Inflammatory macrophage treated with lipopolysaccharide for 4 hours (primary cell): ENCODE data around the gene ACOXL.
A peak's percentile ranks its signal among the peaks of the same experiment; 100 is the strongest.

Experiments
- DNase-seq: peaks from one replicate; pipeline ENCODE4 v3.0.0-alpha.2; 2020

ACOXL gene

DNA sequence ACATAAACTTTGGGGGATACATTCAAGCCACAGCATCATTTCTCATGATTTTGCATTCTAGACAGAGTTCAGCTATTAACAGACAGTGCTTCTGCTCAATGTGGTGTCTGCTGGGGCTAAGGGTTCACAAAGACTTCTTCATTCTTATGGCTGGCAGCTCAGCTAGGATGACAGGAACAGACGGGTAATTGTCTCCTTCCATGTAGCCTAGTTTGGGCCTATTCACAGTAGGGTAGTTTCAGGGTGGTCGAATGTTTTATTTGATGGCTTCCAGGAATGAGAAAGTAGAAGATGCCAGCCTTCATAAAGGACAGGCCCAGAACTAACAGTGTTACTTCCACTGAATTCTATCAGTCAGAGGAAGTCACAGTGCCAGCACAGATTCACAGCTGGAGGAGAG, 362.3 kb downstream of the ACOXL start:
- DNase-seq: no peak

DNA sequence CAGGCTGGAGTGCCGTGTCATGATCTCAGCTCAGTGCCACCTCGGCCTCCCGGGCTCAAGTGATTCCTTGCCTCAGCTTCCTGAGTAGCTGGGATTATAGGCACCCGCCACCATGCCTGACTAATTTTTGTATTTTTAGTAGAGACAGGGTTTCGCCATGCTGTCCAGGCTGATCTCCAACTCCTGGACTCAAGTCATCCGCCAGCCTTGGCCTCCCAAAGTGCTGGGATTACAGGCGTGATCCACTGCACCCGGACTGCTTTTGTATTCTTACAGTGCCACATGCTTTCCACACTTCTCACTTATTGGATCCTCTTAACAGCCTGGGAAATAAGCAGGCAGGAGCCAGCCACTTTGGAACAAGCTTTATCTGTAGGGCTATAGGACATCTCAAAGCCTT, 363.1 kb downstream of the ACOXL start:
- no peak for DNase-seq

DNA sequence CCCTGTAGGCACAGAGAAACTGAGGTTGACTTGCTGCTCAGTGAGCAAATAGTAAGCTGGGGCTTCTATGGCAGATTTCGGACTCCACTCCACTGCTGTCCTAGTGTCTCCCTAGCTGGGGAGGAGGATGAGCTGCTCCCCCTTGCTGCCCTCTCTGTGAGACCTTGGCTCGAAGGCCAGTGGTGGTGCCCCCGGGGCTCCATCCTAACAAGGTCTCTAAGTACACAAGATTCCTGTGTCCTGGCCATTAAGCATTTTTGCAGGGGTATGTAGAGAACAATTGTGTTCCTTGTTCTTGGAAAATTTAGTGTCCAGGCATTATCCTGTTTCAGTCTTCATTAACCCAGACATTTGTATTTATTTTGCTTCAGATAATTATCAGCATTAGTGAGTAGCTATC, 367.0 kb downstream of the ACOXL start:
- DNase-seq: no peak

DNA sequence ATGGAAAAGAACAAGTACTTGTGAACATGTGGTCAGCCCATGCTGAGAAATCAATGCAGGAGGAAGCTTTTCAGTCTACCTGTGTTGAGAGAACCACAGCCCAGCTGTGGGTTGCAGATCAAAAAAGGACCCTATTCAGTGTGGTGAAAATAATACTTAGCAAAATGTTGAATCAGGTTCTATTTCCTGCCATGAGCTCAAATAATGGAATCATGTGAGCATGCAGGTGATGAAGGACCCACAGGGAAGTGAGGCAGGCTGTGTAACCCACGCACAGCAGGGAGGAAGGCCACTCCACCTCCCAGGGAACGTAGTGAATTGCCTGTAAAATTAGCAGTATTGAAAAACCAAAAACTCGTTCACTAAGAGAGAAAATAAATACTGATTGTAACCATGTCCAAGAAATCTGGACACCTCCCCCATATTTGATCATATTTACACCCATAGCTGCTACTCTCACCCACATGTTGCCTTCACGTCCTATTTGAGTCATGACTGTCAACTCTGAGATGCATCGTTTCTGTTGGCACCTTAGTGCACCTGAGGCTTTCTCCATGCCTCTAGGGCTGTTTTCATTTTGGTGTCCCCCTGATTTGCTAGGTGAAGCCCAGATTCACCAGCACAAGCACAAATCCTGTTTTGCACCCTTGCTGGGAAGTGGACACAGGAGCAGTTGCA, 367.9 kb downstream of the ACOXL start:
- DNase-seq: no peak

DNA sequence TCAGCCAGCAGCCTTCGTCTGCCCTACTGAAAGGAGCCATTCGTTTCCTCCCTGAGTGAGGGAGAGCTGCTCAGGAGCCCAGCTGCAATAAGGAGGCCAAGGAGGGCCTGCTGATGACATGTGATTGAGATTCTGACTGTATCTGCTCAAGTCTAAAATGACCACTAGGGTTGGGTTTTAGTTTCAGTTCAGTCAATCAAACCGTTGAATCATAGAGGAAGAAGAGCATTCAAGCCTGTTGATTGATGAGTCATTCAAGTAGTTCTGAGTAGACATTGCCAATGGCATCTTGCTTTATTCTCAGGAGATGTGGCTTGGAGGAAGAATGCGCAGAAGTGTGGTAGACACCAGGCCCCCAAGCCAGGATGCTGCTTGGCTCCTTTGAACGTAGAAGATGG, 368.4 kb downstream of the ACOXL start:
- DNase-seq: peak; percentile 96

DNA sequence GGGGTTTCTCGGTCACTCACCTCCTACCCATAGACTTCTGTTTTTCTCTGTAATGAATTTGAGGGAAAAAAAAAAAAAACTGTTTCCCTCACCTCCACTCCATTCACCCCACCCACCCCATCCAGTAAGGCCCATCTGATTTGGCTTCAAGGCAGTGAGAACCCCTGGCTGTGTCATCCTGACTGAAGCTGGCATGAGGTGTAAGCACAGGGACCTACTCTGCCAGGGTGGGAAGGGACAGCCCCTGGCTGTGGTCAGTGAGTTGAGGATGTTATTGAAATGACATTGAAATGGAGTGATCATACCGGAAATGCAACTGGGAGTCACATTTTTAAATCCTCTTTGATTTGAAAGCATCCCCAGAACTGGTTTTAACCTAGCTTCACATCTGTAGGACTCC, 369.2 kb downstream of the ACOXL start:
- no peak for DNase-seq

DNA sequence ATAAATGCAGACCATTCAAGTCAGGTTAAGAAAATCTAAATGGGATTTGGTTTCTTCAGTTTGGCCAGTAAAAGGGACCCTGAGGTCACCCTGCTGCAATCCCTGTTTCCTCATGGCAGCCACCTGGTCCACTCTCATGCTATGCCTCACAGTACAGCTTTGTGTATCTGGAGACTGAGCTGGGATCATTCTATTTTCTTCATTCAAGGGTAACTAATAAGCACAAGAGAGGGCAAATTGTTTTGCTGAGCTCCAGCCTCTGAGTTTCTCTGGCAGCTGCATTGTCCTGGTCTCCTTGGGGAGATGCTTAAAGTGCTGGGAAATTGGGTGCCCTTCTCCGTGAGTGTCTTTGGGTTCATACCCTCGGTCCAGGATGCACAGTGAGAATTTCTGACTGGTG, 369.8 kb downstream of the ACOXL start:
- no peak for DNase-seq

DNA sequence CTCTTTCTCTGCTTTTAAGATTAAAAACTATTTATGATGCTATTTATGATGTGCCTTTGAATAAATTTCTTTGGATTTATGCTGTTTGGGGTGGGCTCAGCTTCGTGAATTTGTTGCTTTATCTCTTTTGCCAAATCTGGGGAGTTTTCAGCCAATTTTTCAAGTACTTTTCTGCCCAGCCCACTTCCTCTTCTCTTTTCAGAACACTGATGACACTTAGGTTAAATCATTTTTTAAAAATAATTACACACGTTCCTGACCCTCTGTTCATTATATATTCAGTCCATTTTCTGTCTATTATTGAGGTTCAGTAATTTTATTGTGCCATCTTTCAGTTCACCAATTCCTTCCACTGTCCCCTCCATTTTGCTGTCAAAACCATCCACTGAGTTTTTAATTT, 373.6 kb downstream of the ACOXL start:
- DNase-seq: peak; percentile 61

DNA sequence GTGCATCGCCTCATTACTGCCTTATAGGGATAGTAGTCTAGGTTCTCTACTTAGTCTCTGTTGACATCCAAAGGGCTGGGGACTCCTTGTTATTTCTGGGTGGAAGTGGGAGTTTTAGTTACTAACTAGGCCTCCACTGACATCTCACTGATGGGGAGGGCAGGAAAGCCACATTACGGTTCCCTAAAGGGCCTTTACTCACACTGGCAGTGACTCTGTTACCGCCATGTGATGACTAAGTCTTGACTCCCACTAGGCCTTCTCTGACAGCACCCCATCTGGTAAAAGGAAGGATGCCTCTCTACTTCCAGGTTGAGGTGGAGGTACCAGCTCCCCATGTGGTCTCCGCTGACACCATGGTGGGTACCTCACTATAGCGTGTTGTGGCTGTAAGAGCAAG, 374.3 kb downstream of the ACOXL start:
- peak; percentile 69 for DNase-seq

DNA sequence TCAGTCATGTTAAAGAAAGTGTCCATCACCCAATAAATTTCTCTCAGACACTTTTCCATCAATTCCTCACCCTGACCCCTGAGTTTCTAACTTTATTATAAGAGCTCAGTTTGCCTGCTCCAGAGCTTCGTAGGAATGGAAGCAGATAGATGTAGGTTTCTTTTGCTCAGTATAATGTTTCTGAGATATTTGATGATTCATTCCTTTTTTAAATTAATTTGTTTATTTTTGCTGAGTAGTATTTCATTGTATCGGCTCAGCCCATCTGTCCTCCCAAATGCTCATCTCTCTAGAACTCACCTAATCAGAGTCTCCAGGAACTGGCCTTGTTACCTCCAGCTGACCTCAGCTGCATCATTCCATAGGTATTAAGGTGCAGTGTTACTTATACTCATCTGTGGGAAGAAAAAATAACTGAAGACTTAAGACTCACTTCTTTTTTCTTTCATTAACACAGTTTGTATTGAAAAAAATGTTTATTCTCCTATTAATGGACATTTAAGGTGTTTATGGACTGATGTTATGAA, 376.4 kb downstream of the ACOXL start:
- no peak for DNase-seq

DNA sequence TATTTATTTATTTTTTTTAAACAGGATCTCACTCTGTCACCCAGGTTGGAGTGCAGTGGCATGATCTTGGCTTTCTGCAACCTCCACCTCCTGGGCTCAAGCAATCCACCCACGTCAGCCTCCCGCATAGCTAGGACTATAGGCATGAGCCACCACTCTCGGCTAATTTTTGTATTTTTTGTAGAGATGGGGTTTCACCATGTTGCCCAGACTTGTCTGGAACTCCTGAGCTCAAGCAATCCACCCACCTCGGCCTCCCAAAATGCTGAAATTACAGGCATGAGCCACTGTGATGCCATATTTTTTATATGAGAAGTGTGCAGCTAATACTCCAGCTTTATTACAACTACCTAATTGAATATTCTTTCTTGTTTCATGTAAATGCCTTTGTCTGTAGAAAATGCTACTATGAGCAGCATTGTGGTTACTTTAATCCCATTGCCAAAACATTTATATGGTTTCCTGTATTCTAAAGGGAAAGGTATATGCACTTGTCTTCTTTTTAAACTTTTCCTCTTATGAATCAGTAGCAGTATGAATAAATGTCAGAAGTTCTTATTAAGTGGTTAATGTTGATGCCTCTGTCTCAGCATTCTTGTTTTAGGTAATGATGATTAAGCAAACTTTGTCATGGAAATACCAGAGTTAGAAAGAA, 378.9 kb downstream of the ACOXL start:
- DNase-seq: no peak

DNA sequence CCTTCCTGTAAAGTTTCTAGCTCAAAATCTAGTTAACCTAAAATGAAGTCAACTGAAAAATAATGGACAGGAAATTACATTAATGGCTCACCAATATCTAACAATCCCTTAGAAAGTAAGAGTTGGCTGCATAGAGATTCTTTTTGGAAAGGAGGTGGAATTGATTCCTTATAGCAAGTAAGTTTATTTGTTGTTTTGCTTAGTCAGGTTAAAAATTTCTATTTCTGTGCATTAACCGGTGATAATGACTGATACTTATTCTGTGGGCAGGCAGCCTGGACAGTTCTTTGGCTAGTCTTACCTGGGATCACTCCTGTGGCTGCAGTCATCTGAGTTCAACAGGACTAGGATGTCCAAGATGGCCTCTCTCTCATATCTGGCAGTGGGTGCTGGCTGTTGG, 381.5 kb downstream of the ACOXL start:
- DNase-seq: no peak

DNA sequence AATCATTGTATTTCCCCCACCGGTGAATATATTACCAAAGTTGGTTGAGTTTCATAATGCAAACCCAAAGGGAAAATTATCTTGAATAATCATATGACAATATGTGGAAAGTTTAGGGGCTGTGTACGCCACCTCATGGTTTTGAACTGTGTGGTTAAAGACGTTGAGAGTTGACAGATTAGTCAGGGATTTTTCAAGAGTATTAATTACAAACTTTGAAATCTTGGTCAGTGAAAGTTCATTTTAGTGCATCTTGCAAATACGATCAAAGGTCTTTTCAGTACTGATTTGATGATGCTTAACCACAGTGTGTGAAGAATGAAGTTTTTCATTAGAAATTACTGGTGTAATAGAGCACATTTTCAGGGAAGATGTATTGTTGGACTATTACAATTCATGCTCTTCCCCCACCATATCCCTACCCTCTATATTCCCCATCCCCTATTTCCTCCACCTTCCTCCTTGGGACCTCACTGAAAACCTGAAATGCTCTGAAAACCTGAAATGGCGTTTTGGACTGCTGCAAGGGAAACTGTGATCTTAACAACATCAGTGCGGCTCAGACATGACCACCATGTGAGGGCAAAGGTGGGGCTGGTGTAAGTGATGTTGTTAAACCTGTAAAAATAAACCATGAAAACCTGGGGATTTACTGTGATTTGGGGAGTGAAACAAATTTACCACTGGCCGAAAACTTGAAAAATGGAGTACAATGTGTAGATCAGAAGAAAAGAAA, 383.8 kb downstream of the ACOXL start:
- DNase-seq: peak; percentile 57

DNA sequence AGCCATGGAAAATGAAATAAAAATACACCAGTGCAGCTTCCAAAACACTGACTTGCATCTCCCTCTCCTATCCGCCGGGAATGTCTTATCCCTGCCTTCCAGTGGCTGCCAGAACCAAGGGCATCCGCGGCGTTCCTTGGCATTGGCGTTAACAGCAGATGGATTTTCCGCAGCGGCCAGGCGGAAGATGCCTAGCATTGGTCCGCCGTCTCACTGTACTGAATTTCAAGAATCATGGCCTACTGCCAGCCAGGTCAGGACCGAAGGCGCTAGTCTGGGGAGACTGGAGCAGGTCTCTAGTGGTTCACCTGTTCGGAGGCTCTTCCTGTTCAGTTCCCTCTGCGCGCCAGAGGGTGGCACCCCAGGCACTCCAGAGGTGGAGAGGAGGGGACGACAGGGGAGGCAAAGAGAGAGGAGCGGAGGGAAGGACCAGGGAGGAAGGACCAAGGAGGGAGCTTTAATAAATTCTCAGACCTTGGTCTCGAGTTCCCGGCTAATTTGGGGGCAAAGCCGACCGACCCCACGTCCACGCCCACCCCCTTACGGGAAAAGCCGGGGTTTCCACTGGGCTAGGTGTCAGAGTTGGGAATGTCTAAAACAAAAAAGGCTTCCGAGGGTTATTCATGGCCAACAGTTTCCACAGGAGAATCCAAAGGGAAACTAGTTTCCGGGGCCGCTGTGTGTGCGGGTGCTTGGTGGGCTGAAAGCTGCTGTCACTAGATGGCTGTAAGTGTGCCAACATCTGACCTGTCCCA, 384.6 kb downstream of the ACOXL start:
- peak; percentile 55 for DNase-seq

DNA sequence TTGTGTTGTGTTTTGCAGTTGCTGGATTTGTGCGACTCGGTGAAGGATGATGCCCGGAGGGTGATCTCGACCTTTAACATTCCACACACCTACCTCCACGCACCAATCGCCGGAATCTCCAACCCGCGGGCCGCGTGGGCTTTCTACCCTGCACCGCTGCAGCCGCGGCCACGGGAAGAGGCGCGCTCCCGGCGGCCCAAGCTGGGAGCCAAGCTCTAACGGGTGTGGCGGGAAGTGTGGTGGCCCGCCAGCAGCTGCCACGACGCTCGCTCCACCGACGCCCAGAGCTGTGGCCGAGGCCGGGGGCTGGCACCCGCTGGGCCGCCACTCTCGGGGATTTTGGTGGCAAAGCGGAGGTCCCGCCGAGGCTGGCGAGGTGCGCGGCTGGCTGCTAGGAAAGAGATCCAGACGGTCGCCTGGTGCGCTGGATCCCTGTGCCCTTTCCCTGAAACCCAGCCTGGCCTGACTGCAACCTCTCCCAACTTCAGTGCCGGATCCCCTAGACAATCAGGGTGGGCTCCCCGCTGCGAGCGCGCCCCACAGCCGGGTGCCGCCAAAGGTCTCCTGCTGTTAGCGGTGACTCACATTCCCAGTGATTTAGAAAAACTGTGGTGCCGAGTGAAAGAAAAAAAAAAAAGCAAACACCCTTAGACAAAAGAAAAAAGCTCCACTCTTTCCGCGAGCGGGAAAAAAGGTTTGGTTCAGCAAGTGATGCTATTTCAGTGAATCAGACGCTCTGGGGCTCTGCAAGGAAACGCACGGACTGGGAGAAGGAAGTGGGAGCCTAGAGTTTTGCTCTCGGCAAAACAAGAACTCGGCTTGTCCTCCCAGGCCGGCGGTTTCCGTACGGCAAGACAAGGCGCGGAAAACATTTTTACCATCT, 385.5 kb downstream of the ACOXL start:
- peak; percentile 64 for DNase-seq

DNA sequence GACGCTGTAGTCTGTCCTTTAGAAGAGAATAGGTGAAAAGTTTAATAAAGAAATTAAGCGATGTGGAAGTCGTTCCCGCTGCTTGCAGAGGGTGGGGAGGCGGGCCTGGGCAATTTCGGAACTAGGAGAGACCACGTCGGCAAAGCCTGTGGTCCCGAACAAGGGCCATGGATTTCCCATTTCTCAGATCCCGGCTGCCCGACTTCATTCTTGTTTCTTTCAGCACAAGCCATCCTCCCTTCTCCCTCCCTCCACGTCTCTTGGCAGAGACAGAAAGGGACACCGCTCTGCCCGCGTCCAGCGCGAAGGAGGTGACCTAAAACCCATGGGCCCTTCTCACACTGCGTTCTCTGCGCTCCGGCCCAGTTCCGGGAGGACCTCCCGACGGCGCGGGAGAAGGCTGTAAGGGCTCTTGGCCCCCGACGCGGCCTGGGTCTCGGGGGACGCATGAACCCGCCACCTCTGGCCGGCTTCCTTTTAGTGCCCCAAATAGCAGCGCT, 386.2 kb downstream of the ACOXL start:
- DNase-seq: no peak

DNA sequence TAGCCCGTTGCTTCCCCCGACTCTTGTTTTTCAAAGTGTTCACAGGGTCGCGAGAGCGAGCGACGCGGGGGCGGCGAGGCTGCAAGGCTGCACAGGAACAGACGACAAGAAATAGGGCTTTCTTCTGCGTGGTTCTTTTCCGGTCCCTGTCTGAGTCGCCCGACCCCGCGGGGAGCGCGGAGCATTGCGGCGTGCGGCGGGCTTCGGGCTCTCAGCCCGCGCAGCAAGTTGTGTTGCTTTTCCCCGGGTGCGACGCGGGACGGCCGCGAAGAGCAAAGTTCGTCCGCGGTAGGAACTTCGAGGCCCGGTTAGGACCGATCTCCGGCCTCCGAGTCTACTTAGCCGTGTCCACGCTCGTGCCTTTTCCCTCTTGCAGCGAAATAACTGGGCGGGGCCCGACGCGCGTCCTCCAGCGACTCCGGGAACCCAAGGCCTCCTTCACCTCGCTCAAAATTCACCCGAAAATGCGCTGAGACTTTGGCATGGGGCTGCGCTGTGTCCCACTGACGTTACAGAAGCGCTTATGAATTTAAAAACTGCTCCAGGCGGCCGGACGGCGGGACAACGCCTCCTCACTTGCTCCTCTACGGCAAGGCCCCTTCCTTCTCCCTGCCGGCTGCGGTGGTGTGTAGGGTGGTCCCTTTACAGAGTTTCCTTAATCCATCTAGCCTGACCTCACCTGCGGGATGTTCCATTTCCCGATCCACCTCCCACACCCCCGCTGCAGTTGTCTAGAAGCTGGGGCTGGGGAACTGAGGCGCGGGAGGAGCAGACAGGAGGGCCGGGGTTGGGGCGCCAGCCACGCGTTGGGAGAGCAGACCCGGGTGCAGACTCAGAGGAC, 386.8 kb downstream of the ACOXL start:
- DNase-seq: no peak

DNA sequence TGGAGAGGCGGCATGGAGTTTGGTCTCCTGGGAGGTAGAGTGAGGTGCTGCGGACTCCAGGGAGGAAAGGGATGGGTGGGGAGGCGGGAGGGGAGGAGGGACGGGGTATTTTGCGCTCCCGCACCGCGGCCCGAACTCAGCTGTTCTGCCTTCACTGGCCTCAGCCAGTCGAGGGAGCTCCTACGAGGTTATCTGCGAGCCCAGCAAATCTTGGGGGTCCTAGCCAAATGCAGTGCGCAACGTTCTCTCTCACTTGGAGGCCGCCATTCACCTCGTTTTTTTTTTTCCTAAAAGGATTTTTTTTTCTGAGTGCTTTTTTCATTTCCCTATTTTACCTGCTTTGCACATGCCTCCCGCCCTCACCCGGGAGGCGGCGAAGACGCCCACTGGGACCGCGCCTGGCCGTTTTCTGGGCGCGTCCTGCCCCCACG, 387.5 kb downstream of the ACOXL start:
- peak; percentile 29 for DNase-seq

DNA sequence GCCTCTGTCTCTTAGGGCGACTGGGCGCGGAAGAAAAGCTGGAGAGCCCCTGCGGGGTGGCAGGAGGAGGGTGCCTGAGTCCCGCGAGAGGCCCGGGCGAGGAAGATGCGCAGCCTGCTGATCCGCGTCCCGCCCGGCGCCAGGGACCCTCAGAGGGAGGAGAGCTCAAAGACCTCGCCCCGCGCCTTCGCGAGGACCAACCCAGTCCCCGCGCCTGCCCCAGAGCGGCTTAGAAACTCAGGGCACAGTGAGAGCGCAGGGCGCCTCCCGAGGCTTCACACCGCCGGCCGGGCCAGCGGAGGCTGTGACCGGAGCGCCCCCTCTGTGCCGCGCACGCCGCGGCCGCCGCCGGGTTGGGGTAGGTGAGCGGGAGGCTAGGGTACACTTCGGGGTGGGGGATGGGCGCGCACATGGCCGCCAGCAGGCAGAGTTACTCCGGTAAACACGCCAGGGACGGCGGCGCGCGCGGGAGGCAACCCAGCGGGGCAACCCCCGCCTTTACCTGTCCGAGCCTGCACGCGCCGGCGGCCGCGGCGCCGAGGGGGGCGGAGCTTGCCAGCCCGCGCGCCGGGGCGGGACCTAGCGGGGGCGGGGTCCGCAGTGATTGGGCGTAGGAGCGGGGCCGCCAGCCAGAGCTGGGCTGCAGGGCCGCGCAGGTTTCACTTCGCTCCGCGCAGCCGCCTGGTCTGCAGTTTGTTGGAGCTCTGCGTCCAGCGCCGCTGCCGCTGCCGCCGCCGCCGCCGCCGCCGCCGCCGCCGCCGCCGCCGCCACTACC, 388.1 kb downstream of the ACOXL start, which contains the start of gene BCL2L11:
Gene BCL2L11, plus strand, starts transcription at position 662 of the 775 bp plus-strand sequence. CDS start 2,832 bp downstream, outside the sequence.
- peak; percentile 91 for DNase-seq
